Natural killer cell (primary cell): Measurements from ENCODE around the gene CTAG1B. TPM values are rescaled to one million over a fixed set of nuclear protein-coding genes. Genes with fewer than 3 reads are reported as not detected.
"Not testable (repeated sequence)": the region's sequence is repeated elsewhere in the genome, so short reads cannot be mapped to it uniquely, and the experiment has no call there.

Experiments used
- ATAC-seq, 3 donors: fragments of 150-1000 bp in 2 of 3; fragments of 200-7000 bp in 1 of 3; cut with Tn5 transposase; 1 replicate in 1 of 3; 2 replicates in 2 of 3; pipeline ENCODE4 v1.10.0; 2021; ENCODE audit warnings: mild to moderate bottlenecking in 2 of 3, moderate library complexity in 2 of 3
- DNase-seq, 2 donors: peaks; one replicate each; pipeline versions ENCODE4 v3.0.0 to v3.0.0-alpha.2; 2013 to 2021; ENCODE audit warnings: mixed read lengths in 1 of 2
- H3K27ac ChIP-seq: one replicate; pipeline ENCODE4 v1.5.1; 2013; ENCODE audit warnings: mild to moderate bottlenecking, low read length
- H3K27me3 ChIP-seq: one replicate; pipeline ENCODE4 v1.6.1; 2013; ENCODE audit warnings: low read length; ENCODE audit not compliant: control insufficient read depth, insufficient read depth
- H3K36me3 ChIP-seq: one replicate; pipeline ENCODE4 v1.6.1; 2013; ENCODE audit warnings: low read length; ENCODE audit not compliant: control insufficient read depth, insufficient read depth
- H3K4me1 ChIP-seq: one replicate; pipeline ENCODE4 v1.6.1; 2013; ENCODE audit warnings: low read length; ENCODE audit not compliant: control insufficient read depth, insufficient read depth
- H3K4me3 ChIP-seq: one replicate; pipeline ENCODE4 v1.5.1; 2013; ENCODE audit warnings: low read length
- H3K9me3 ChIP-seq: one replicate; pipeline ENCODE4 v1.6.1; 2013; ENCODE audit warnings: low read length; ENCODE audit not compliant: control insufficient read depth, insufficient read depth
- H3K27ac Mint-ChIP-seq, 2 donors: one replicate each; pipeline ENCODE4 v1.8.0; 2022; ENCODE audit warnings: mild to moderate bottlenecking in 2 of 2, mixed read lengths in 2 of 2, moderate library complexity in 1 of 2
- H3K27me3 Mint-ChIP-seq, 2 donors: one replicate each; pipeline ENCODE4 v1.8.0; 2022; ENCODE audit warnings: low read depth in 2 of 2, mixed read lengths in 2 of 2
- H3K36me3 Mint-ChIP-seq: one replicate; pipeline ENCODE4 v1.8.0; 2022; ENCODE audit warnings: mixed read lengths
- H3K4me1 Mint-ChIP-seq, 2 donors: one replicate each; pipeline ENCODE4 v1.8.0; 2022; ENCODE audit warnings: mixed read lengths in 2 of 2
- H3K4me3 Mint-ChIP-seq: one replicate; pipeline ENCODE4 v1.8.0; 2022; ENCODE audit warnings: mild to moderate bottlenecking, moderate library complexity, mixed read lengths
- H3K9me3 Mint-ChIP-seq, 2 donors: one replicate each; pipeline ENCODE4 v1.8.0; 2022; ENCODE audit warnings: mixed read lengths in 2 of 2
- CTCF ChIP-seq: fragments of 200-600 bp; IDR thresholded peaks from one replicate; pipeline ENCODE4 v1.8.0; 2022; ENCODE audit warnings: antibody characterized with exemption
- WGBS: methylation state at CpG from one replicate; pipeline ENCODE4 v1.1.7; 2013; ENCODE audit warnings: missing lambda C conversion rate; ENCODE audit not compliant: insufficient coverage; 5-methylcytosine and 5-hydroxymethylcytosine counted together
- intact Hi-C: fragments of 100-400 bp; cut with micrococcal nuclease; formaldehyde crosslinking; loops from one replicate; pipeline ENCODE4 v1.14.2; 2022
- total RNA-seq, 4 donors: library from RNA; stranded (reverse); fragments of 120-200 nt in 1 of 4; gene quantifications; one replicate each; pipeline versions ENCODE4 v1.2.3 to v1.2.4, GENCODE V29; 2013 to 2022

CTAG1B gene
- total RNA-seq, 3 donors from 2014 or later (not counting 1 experiment from before 2014, with no cell fraction given), result not detected

- H3K27ac ChIP-seq, result no peak overlapping the region
Observed at GRCh38 chrX:154649503-154650220, 30.6 kb upstream of the CTAG1B start.

GRCh38 chrX:154648931-154649330, 29.8 kb upstream of the CTAG1B start:
- Histone ChIP-seq H3K36me3 (no peaks in the 10 kb centered on the region), H3K9me3 (no peaks in the 10 kb centered on the region), H3K27ac (no peak overlapping the region), H3K4me3 (no peak overlapping the region), H3K27me3 (no peaks in the 10 kb centered on the region), H3K4me1 (no peaks in the 10 kb centered on the region)
- ATAC-seq (no peak), DNase-seq (no peak)
- Mint-ChIP-seq H3K4me1 (no peaks in the 10 kb centered on the region), H3K36me3 (no peaks in the 10 kb centered on the region), H3K9me3 (no peaks in the 10 kb centered on the region), H3K27ac (no peak overlapping the region), H3K27me3 (no peaks in the 10 kb centered on the region), H3K4me3 (no peak overlapping the region)
- WGBS, result 89% methylated on average over 8 of the region's 15 CpGs
- TF ChIP-seq CTCF, result no peak
- intact Hi-C loops, result no loop called here

More at GRCh38 chrX:154649503-154650220, 30.6 kb upstream of the CTAG1B start:
- no peak for DNase-seq
- no peak overlapping the region for H3K4me3 ChIP-seq
- H3K4me1 ChIP-seq, result no peaks in the 10 kb centered on the region
- Mint-ChIP-seq H3K27me3 (no peaks in the 10 kb centered on the region), H3K4me1 (peaks cover 3 to 5% of the 10 kb centered on the region in 2 donors), H3K4me3 (no peak overlapping the region), H3K9me3 (no peaks in the 10 kb centered on the region), H3K27ac (no peak overlapping the region), H3K36me3 (no peaks in the 10 kb centered on the region)
- no peaks in the 10 kb centered on the region for H3K9me3 ChIP-seq
- no peaks in the 10 kb centered on the region for H3K27me3 ChIP-seq
- intact Hi-C loops, result no loop called here
- 82% methylated on average over 23 of the region's 23 CpGs for WGBS
- no peaks in the 10 kb centered on the region for H3K36me3 ChIP-seq
- ATAC-seq, result no peak
- no peak for TF ChIP-seq CTCF

- H3K27me3 Mint-ChIP-seq, H3K4me3 Mint-ChIP-seq, H3K27ac ChIP-seq, DNase-seq, H3K27me3 ChIP-seq, H3K9me3 ChIP-seq, H3K36me3 ChIP-seq, H3K4me3 ChIP-seq, H3K36me3 Mint-ChIP-seq, H3K4me1 Mint-ChIP-seq, H3K4me1 ChIP-seq, H3K9me3 Mint-ChIP-seq, intact Hi-C loops, H3K27ac Mint-ChIP-seq: not testable (repeated sequence)
- peak; percentile 68 to 72 (median 72) for ATAC-seq
- no CpG with 5 or more reads among the region's 24 CpGs for WGBS
Observed at GRCh38 chrX:154645745-154646378, 26.8 kb upstream of the CTAG1B start.

- H3K36me3 ChIP-seq, DNase-seq, H3K27ac Mint-ChIP-seq, H3K36me3 Mint-ChIP-seq, H3K27me3 ChIP-seq, H3K9me3 ChIP-seq, H3K4me3 Mint-ChIP-seq, H3K4me1 Mint-ChIP-seq, intact Hi-C loops, H3K4me1 ChIP-seq, H3K4me3 ChIP-seq, H3K27me3 Mint-ChIP-seq, H3K9me3 Mint-ChIP-seq, H3K27ac ChIP-seq: not testable (repeated sequence)
- ATAC-seq, result peak in 2 of 3 donors; percentile 25 to 36
- WGBS, result no CpG with 5 or more reads among the region's 31 CpGs
Observed at GRCh38 chrX:154643708-154644107, 24.6 kb upstream of the CTAG1B start.

GRCh38 chrX:154641740-154642139, 22.7 kb upstream of the CTAG1B start:
- H3K9me3 Mint-ChIP-seq, ATAC-seq, H3K27me3 ChIP-seq, H3K27me3 Mint-ChIP-seq, H3K36me3 Mint-ChIP-seq, H3K27ac Mint-ChIP-seq, H3K27ac ChIP-seq, H3K36me3 ChIP-seq, H3K4me1 ChIP-seq, H3K9me3 ChIP-seq, intact Hi-C loops, H3K4me3 ChIP-seq, H3K4me3 Mint-ChIP-seq, DNase-seq, H3K4me1 Mint-ChIP-seq: not testable (repeated sequence)
- no CpG with 5 or more reads among the region's 10 CpGs for WGBS

GRCh38 chrX:154633661-154634060, 14.6 kb upstream of the CTAG1B start:
- DNase-seq, H3K4me1 ChIP-seq, H3K4me3 ChIP-seq, H3K27me3 ChIP-seq, H3K36me3 Mint-ChIP-seq, H3K27ac Mint-ChIP-seq, ATAC-seq, H3K36me3 ChIP-seq, intact Hi-C loops, H3K27ac ChIP-seq, H3K27me3 Mint-ChIP-seq, H3K4me3 Mint-ChIP-seq, H3K9me3 ChIP-seq, H3K4me1 Mint-ChIP-seq, H3K9me3 Mint-ChIP-seq: not testable (repeated sequence)
- WGBS, result no CpG with 5 or more reads among the region's 11 CpGs
